Inflammatory macrophage treated with lipopolysaccharide for 4 hours (primary cell): ENCODE measurements around the gene APPL2.

Experiments
- DNase-seq: peaks from one replicate; pipeline ENCODE4 v3.0.0-alpha.2; 2020

Gene APPL2

DNA sequence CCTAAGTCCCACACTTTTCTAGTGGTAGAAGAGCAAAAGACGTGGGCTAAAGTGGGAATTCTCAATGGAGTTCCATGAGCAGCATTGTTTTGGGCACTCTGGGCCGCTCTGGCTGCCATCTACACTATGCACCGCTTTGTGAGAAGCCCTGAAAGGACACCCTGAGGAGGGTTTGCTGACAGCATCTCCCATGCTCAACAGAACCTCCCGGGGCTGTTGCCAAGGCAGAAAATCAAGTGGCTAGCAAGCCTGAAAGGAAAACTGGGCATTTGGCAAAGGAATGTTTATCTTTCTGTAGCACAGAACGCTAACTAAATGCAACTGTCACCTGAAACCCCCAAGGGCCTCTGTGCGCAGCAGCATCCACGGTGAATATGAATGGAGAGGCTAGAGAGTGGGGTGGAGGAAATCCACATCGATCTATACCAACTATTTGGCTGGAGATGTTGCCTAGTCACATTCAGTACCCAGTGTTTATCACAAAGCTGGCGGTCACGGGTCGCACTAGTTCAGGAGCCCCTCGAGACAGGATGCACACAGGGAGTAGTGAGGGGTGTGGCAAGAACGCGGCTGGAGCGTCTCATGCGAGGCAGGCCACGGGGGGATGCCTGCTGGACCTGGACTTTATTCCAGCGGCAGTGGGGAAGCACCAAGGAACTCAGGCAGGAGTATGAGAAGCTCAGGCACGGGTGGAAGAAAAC lies 14.2 kb downstream of the APPL2 start:
- no peak for DNase-seq

DNA sequence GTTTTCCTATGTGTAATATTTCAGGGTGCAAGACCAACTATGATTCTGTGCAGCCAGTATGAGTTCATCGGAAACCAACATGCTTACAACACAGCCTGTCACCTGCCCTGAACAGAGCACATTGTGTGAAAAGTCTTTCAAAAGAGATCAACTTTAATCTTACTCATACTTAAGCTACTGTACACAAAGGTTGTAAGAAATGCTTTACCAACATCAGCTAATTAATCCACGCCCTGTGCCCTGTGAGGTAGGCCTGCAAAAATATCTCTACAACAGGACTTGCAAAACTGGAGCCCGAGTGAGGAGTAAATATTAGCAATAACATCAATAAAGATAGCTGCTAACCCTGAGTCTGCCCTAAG lies 15.1 kb downstream of the APPL2 start:
- DNase-seq: no peak

DNA sequence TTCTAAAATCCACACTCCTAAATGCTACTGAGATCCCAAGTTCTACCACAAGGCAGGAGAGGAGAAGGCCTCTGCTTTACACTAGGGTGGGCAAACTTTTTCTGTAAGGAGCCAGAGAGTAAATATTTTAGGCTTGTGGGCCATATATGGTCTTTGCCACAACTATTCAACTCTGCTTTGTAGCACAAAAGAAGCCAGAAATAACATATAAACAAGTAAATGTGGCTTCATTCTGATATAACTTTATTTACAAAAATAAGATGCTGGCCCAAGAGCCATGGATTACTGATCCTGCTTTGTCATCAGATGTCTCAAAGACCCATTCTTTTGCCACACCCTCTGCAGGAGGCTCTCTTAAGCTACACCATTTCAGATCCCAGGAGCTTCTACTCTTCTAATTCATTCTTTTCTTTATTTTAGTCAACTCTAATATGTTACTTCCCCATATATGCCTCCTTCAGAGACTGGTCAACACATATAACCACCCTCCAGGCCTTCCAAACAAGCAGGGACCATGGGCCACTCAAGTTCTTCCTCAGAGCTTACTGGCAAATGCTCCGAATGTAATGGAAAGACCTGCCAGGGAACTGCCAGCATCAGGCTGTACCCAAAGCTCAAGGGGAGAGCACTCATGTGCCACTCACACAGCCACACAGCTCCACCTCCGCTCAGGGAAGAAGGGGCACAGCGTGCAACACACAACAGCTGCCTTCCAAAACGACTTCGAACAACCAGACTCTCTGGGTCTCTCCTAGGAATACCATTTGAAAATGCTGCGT lies 15.6 kb downstream of the APPL2 start:
- DNase-seq: no peak

DNA sequence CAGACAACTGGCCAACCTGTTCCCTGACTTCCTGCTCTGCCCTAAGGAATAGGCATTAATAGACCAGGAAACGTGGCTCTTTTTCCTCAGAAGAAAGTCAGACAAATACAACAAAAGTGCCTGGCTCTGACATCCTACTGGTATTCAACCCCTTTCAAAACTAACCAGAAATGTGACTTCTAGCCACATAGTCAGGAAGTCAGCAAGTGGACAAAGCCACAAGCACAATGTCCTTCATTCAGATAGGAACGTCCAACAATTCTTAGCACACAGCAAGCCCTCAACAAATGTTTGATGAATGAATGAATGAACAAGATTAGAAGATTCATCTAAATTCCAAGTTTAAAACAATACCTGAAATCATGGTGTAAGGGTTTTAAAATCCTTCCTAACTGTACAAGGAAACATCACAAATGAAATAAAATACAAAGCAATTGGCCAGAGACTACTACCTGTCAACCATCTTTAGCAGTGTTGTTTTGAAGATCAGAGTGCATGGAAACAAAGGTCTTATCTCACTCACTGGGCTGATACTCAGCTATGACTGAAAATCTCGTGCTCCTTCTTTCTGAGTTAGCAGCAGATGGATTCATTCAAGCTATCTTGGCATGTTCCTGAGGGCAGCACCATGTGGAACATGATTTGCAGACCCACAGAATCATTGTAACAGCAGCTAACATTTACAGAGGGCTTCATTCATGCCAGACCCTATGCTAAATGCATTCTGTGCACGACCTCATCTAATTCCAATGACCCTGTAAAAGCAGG lies 16.5 kb downstream of the APPL2 start:
- no peak for DNase-seq

DNA sequence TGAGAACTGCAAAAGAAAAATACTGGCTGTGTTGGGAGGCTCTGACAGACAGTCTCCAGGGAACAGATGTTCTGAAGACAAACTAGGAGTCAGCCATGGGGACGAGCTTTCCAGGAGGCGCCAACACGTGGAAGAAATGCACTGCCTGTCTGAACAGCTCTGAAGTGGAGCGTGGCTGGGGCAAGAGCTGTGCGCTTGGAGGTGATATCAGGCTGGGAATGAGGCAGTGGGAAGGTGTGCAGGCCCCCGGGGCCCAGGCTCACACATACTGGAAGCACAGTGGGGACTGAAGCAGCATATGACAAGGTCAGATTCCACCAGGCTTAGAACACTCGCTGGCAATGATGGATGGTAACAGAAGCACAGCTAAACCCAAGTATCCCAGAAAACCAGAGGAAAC lies 17.5 kb downstream of the APPL2 start:
- no peak for DNase-seq

DNA sequence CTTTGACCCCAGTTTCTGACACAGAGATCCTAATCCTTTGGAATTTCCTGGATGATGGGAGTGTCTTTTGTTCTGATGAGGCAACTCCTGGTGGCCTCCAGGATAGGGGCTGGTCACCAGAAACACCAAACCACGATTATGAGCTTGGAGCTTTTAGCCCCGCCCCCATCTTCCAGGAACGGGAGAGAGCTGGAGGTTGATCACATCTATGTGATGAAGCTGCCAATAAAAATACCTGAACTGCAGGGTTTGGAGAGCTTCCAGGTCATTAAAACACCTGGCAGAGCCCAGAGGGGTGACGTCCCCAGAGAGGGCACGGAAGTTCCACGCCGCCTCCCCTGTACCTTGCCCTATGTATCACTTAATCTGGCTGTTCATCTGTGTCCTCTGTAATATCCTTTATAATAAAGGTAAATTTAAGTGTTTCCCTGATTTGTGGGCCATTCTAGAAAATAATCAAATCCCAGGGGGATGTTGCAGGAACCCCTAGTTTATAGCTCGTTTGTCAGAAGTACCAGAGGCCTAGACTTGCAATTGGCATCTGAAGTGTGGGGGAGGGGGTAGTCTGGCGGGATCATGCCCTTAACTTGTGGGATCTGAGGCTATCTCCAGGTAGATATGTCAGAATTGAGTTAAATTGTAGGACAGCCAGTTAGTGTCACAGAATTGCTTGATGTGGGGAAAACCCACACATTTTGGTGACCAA lies 21.2 kb downstream of the APPL2 start:
- no peak for DNase-seq

DNA sequence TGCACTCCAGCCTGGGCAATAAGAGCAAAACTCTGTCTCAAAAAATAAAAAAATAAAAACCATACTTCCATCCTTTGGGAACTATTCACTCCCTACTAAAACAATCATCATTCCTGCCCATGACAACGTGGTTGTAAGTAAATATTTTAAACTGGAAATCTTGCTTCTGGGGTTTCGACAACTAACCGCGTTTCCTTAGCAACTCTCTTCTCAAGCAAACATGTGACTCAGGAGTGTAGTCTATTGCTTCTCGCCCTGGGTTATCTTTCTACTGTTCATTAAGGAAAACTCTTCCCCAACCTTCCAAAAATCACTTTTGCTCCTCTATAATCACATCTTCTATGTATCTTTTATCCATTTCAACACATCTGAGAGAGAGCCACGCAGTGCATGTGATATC lies 21.8 kb downstream of the APPL2 start:
- no peak for DNase-seq

DNA sequence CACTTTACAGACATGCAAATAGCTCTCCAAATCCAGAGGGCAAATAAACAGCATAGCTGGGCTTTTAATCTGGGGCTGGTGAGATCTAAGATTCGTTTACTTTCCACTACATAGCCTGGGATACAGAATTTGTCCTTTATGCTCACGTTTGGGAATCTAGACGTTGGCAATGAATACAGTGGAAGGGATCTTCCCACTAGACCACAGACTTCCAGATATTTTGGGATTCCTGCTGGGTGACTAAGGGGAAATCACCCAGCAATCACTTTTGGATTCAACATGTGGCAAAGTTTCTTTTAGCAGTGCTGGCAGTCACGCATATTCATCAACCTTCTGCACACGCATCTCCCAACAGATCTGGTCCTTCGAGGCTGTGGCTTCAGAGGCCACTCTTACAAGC lies 23.5 kb downstream of the APPL2 start:
- no peak for DNase-seq

DNA sequence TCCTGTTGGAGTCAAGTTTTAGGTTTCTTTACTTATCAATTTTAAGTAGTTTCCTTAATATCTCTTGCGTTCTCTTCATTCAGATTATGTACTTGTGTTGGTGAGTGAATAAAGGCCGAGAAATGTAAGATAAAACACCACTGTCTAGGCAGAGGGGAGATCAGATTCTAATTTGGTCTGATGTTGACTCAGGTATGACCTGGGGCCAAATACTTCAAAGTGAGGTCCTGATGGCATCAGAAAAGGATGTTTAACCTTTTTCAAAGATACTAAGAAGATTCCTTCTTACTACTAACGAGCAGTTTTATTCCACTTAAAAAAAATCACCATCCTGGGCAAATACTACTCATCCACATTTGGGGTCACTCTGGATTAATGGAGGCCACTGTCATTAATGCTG lies 26.9 kb downstream of the APPL2 start:
- DNase-seq: no peak

DNA sequence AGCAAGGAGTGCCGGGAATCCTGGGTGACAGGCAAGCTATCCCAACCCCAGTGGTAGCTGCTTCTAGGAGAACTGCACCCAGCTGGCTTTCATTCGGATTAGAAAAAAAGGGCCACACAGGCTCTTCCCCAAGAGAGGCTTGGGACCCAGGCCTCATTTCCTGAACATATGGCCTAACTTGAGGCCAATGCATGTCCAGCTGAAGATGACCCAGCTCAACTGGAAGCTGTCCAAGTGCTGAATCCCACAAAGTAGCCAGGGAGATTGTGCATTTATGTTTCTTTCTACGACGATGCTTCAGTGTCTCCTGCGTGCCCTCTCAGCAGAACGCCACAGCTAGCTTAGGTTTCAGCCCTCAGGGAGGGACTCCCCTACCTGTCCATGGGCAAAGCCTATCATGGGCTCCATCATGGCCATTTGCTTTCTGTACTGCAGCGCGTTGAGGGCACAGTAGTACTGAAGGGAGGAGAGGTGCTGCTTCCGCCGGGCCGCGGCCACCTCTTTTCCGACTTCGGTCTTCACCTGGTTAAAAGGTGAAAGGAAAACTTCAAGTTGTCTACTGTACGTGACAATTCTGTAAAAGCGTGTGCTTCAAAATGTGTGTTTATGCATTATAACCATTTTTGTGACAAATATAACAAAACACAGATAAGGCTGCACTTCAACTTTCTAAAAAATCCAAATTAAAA lies 29.1 kb downstream of the APPL2 start:
- DNase-seq: no peak

DNA sequence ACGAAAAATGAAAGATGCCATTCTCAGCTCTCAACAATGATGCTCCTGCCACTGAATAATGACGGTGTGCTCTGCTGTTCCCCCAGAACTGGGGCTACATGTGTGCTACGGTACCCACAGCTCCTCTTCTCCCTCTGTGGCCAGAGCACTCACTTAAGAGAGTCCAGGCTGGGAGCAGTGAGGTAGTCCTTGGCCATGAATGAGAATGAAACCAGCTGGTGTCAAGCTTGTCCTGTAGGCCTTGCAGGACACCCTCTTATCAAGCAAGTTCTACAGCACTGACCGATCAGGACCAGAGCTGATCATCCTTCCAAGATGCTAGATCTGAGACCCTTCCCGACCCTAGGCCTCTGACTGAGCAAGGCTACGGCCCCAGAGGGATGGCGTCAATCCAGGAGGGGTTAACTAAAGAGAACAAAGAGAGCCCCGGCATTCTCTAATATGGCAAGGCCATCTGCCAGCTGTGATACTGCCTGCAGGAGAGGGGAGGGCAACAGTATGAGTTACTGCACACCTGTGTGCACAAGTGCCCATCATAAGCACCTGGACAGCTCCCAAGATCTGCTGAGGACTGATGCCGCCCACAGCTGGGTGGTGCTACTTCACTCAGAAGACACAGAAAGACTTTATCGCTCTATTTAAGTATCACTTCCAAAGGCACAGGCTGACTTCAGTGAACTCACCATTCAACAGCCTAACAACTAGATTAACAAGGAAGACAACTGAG lies 30.5 kb downstream of the APPL2 start:
- DNase-seq: no peak

DNA sequence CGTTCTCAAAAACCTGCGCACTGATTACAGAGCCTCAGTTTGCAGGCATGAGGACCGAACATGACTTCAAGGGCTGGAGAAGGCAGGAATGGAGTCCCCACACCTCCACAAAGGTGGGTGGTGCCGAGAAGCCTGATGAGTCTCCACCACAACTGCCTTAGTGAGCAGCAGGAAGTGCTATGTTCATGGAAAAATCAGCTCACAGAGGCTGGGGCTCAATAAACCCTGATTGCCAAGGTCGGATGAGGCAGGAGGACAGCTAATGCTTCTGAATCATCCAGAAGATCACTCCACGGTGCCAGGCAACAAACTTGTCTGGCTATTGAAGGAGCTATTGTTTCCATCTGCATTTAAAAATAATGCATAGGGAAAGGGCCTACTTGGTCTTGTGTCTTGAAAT lies 31.1 kb downstream of the APPL2 start:
- no peak for DNase-seq

DNA sequence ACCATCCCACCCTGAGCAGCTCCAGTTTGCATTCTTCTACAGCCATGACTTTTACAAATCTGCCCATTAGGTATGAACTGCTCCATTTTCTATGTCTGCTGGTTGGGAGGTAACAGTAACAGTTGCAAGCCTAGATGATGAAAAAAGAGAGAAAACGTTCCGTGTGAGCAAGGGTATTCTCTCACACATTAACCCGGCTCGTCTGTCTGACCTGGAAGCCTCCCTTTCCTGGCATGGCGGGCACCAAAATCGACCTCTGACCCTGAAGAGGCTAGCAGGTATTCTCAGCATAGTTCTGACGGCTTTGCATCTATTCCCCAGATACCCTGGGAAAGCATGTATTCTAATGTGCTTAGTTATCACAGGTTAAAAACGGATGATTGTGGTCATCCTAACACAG lies 31.8 kb downstream of the APPL2 start:
- DNase-seq: no peak

DNA sequence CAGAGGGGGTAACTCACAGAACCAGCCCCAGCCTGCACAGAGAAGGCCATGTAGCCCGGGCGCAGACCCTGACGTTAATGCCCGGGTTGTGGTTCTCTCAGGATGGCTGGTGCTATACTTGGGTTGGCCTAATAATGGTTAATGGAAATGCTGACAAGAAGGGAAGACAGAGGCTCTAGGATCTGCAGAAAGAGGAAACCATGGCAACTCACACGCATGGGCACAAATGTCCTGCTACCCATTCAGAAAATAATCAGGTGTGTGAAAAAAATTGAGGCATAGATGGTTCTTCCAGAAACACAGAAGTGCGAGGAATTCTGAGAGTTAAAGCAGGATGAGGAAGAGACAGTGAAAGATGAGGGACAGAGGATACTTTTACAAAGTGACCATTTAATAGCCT lies 33.8 kb downstream of the APPL2 start:
- no peak for DNase-seq

DNA sequence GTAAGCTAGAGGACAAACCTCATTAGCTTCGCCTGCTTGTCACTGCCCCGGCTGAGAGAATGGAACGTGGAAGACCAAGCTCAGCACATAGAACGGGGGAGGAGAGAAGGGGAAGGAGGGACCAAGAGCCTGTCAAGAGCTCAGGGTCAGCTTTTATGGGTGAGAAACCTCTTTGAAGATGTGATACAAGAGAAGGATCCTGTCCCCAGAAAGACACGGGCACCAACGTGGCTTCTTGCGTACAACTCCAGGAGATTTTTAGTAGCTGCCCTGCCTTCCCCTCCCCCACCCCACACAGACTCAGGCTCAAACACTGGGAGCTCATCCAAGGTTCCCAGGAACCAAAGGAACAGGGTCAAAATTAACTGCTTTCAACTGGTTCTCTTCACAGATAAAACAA lies 34.7 kb downstream of the APPL2 start:
- DNase-seq: no peak

DNA sequence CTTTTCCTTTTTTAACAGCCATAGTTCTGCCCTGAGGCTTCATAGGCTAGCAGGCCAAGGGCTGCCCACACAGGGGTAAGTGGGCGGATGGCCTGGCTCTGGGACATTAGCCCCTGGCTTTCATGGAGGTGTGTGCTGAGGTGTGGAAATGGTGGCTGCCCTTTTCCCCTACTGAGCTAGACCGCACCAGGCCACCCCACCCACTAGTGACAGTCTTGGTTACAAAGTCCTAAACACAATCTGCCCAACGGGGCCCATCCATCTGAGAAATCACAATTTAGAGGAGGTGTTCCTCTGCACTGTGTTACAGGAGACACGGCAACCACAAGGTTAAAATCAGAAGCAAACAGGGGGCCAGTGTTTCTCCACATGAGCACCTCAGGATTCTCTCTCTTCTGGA lies 35.6 kb downstream of the APPL2 start:
- no peak for DNase-seq

DNA sequence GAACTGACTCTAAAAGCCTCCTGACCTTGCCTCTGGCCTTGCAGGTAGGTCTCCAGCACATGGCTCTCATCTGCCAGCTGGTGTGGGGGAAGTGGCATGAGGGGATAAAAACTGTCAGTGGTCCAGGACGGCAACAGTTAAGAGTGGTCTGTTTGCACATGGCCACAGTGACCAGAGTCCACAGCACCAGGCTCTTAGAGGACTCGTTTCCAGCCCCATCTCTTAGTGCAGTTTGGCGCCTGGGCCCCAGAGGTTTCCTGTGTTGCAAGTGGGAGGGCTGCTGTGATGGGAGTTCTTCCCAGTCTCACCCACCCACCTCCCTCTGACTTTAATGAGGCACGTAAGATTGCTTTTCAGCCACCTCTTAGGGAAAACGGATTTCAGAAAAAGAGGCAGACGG lies 37.0 kb downstream of the APPL2 start:
- DNase-seq: no peak

DNA sequence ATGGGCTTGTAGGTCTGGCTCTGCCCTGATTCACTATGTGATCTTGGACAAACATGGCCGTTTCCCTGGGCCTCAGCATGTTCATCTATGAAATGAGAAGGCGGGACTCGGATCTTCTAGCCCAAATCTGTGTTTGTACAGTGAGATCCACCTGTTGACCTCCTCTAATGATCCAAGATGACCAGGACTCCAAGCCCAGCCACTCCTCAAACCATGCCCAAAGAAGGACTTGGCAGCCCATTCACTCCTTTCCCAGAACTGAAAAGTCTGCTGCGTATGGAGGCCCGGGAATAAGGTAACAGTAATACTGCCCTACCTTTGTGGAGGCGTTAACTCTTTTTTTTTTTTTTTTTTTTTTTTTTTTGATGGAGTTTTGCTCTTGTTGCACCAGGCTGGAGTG lies 39.9 kb downstream of the APPL2 start:
- no peak for DNase-seq

DNA sequence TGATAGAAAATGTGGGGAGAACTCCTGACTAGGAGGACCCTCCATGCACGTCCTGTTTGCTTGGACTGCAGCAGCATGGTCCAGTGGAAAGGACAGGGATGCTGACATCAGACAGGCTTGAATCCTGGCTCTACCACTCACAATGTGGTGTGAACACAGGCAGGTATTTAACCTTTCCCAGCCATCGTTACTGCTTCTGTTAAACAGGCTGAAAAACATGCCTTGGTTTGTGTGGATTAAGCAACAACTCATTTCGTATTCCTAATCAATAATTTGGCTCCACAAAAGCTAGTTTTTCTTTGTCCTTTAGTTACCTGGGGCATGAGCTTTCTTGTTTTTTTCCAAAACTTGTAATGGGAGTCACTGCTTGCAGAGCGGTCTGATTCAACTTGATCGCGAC lies 41.0 kb downstream of the APPL2 start:
- no peak for DNase-seq

DNA sequence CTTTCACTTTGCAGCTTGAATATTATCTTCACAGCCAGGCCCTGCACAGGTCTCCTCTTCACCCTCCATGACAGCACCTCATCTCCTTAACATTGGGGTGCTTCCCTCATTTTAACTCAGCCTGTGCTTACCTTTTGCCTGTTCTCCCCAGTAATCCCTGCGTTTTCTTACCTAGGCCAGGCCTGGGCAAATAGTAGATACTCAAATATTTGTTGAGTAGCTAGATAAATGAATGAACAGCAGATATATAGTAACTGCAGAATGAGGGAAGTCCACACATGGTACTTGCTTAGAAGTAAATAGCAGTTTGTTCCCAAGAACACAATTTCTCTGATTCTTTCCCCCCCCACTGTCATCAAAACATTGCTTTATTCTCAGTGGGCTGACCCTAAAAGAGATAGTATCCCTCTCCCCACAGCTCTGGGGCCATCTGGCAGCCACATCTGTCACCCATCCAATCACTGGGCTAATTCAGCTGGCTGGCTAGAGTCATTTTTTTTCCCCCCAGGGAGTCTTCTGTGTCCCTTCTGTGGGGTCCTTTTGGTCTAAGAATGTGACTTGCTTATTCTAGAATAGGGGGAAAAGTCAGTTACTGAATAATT lies 43.2 kb downstream of the APPL2 start:
- no peak for DNase-seq

DNA sequence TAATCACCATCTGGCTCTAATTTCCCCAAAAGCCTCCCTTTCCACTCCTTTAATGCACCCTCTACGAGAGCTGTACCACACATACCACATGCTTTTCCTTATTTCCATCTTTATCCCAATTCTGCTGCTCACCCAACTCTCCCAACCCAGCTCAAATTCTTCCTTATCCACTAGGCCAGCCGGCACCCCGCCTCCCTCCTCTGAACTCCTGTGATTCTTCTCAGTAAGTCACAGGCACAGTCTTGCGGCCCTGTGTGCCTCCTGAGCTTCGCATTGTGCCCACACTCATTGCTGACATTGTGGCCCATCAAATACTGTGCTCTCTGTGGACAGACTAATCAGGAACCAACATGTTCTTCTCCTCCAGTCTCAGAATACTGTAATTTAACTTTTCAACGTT lies 45.4 kb downstream of the APPL2 start:
- DNase-seq: no peak

DNA sequence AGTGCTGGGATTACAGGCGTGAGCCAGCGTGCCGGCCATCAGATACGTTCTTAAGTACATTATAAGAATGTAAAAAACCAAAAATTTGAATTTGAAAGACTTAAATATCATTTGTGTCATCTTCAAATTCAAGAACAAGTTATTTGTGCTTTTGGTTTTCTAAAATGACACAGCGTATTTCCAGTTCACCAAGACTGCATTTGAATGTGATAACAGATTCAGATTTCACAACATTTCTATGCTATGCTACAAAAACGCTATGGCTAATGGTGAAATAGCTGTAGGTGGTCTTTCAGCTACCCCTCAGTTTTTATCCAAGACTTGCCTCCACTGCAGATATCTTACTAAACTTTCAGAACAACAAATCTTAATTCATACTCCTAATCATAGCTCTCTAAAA lies 46.7 kb downstream of the APPL2 start:
- no peak for DNase-seq
